ENCODE data around the gene TMEM156. TPM values are rescaled to one million over a fixed set of nuclear protein-coding genes. Genes with fewer than 3 reads are reported as not detected.

TMEM156 gene
- total RNA-seq, 1 donor from 2014 or later, result not detected

DNA sequence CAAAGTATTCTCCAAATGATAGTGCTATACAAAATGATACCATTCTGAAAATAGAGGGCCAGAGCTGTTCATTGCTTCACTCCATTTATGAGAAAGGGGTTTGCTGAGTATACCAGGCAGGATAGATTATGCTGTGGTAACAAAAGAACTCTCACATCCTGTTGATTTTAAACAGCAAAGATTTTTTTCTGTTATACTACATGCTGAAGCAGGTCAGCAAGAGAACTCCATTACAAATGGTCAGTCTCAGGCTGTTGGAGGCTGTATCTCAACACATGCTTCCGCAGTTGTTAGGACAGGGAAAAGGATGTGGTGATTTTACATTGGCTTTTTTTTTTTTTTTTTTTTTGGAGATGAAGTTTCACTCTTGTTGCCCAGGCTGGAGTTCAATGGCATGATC, 16.1 kb upstream of the TMEM156 start:
- TF ChIP-seq, protein P1, sequence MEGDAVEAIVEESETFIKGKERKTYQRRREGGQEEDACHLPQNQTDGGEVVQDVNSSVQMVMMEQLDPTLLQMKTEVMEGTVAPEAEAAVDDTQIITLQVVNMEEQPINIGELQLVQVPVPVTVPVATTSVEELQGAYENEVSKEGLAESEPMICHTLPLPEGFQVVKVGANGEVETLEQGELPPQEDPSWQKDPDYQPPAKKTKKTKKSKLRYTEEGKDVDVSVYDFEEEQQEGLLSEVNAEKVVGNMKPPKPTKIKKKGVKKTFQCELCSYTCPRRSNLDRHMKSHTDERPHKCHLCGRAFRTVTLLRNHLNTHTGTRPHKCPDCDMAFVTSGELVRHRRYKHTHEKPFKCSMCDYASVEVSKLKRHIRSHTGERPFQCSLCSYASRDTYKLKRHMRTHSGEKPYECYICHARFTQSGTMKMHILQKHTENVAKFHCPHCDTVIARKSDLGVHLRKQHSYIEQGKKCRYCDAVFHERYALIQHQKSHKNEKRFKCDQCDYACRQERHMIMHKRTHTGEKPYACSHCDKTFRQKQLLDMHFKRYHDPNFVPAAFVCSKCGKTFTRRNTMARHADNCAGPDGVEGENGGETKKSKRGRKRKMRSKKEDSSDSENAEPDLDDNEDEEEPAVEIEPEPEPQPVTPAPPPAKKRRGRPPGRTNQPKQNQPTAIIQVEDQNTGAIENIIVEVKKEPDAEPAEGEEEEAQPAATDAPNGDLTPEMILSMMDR (IDR thresholded peaks at IDR 0.05; ENCODE audit: partially characterized antibody, unreplicated experiment), result no peak
- Mint-ChIP-seq H3K36me3 (ENCODE audit: unreplicated experiment) (no peaks in the 10 kb centered on the region), H3K27me3 (ENCODE audit: unreplicated experiment) (no peaks in the 10 kb centered on the region), H3K4me3 (ENCODE audit: unreplicated experiment) (no peak overlapping the region), H3K4me1 (ENCODE audit: low read depth, unreplicated experiment) (peaks cover 5% of the 10 kb centered on the region), H3K9me3 (ENCODE audit: unreplicated experiment) (peaks cover 2% of the 10 kb centered on the region), H3K27ac (ENCODE audit: unreplicated experiment) (no peak overlapping the region)
- DNase-seq, result no peak

DNA sequence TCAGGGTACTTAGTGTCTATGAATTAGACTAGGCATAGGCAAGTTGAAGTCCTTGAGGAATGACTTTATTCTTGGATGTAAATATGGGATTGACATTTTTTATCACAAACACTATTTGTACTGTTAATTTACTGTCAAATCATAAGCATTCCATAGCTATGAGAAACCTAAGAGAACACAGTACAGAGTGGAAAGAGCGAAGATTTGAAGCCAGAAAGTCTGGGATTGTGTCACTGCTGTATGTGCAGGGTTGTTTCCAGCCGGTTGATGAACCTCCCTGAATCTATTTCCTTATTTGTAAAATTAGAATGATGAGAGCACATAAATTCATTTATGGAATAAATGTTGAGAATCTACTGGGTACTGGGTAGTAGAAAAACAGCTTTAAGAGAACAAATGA, 15.5 kb upstream of the TMEM156 start:
- no peak for DNase-seq
- Mint-ChIP-seq H3K4me3 (ENCODE audit: unreplicated experiment) (no peak overlapping the region), H3K9me3 (ENCODE audit: unreplicated experiment) (peaks cover 2% of the 10 kb centered on the region), H3K27ac (ENCODE audit: unreplicated experiment) (no peak overlapping the region), H3K27me3 (ENCODE audit: unreplicated experiment) (no peaks in the 10 kb centered on the region), H3K4me1 (ENCODE audit: low read depth, unreplicated experiment) (peaks cover 5% of the 10 kb centered on the region), H3K36me3 (ENCODE audit: unreplicated experiment) (no peaks in the 10 kb centered on the region)
- TF ChIP-seq, protein P1 (IDR thresholded peaks at IDR 0.05; ENCODE audit: partially characterized antibody, unreplicated experiment), result no peak

DNA sequence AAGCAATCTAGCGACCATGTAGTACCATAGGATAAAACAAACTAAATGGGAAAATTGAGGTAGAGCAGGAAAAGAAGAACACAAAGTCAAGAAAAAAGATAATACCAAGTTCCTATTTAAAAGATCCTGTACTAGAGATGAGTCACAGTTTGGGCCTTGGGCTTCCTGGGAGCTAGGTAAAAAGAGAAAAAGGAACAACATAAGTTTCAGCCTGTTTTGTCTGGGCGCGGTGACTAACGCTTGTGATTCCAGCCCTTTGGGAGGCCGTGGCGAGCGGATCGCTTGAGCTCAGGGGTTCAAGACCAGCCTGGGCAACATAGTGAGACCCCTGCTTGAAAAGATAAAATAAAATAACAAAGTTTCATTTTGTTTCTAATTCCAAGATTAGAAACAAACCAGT, 14.0 kb upstream of the TMEM156 start:
- Mint-ChIP-seq H3K27ac (ENCODE audit: unreplicated experiment) (no peak overlapping the region), H3K4me1 (ENCODE audit: low read depth, unreplicated experiment) (peaks cover 5% of the 10 kb centered on the region), H3K9me3 (ENCODE audit: unreplicated experiment) (peaks cover 3% of the 10 kb centered on the region), H3K4me3 (ENCODE audit: unreplicated experiment) (peak overlapping the region; percentile 90), H3K36me3 (ENCODE audit: unreplicated experiment) (no peaks in the 10 kb centered on the region), H3K27me3 (ENCODE audit: unreplicated experiment) (no peaks in the 10 kb centered on the region)
- TF ChIP-seq, protein P1 (IDR thresholded peaks at IDR 0.05; ENCODE audit: partially characterized antibody, unreplicated experiment), result no peak
- no peak for DNase-seq

DNA sequence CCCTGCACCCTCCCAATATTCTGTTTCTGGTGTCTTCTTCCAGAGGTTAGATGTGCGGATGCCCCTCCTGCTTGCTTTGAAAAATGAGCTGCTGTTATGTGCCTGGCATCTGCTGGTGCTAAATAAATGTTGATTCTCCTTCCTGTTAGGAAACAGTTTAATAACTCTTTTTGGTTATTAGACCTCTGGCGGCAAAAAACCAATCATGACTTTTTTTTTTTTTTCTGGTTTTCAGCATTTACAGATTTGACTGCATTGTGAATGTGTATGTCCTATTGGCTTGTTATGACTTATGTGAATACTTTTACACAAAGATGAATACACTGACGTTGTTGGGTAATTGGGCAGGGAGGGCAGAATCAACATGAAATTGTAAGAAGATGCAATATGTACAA, 13.6 kb upstream of the TMEM156 start:
- H3K4me1 Mint-ChIP-seq (ENCODE audit: low read depth, unreplicated experiment), result peaks cover 5% of the 10 kb centered on the region
- H3K4me3 Mint-ChIP-seq (ENCODE audit: unreplicated experiment), result peak overlapping the region; percentile 90
- H3K27ac Mint-ChIP-seq (ENCODE audit: unreplicated experiment), result no peak overlapping the region
- TF ChIP-seq, protein P1 (IDR thresholded peaks at IDR 0.05; ENCODE audit: partially characterized antibody, unreplicated experiment), result no peak
- no peaks in the 10 kb centered on the region for H3K27me3 Mint-ChIP-seq (ENCODE audit: unreplicated experiment)
- H3K9me3 Mint-ChIP-seq (ENCODE audit: unreplicated experiment), result peaks cover 3% of the 10 kb centered on the region
- no peak for DNase-seq
- no peaks in the 10 kb centered on the region for H3K36me3 Mint-ChIP-seq (ENCODE audit: unreplicated experiment)

DNA sequence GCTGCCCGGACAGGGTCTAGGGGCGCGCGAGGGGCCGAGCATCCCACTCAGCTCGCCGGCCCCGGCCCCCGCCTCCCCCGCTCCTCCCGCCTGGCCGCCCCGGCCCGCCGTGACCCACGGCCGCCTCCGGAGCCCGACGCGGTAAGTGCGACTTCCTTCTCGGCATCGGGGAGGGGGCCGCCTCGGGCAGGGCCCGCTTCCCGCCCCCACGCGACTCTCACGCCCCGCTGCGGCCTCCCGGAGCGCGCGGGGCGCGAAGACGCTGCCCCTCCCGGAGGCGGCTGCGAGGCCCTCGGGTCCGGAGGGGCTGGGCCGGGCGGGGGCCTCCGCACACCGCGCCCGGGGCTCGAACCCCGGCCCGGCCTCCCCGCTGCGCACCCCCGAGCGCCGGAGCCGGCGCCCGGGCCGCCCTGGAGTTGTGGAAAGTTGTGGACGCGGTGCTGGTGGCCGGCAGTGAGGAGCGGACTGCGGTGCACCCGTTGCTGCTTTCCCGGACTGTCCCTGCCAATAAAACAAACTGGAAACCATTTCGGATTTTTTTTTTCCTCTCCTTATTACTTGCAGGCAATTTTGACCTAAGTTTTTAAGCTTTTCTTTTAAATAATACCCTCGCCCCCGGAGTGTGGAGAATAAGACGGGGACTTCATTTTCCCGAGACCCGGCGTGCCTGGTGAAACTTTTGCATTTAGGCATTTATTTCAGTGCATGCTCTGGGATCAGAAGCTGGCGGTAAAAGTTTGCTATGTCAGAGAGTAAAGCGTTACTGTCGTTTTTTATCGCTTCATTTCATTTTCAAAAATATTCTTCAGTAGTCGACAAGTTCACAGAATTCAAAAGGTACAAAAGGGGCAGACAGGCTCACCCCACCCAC, 13.0 kb upstream of the TMEM156 start:
- peak; percentile 36 for DNase-seq
- H3K4me3 Mint-ChIP-seq (ENCODE audit: unreplicated experiment), result peak overlapping the region; percentile 90
- H3K4me1 Mint-ChIP-seq (ENCODE audit: low read depth, unreplicated experiment), result peaks cover 5% of the 10 kb centered on the region

More for the DNA sequence above, 13.0 kb upstream of the TMEM156 start:
- TF ChIP-seq, protein P1 (IDR thresholded peaks at IDR 0.05; ENCODE audit: partially characterized antibody, unreplicated experiment), result no peak
- Mint-ChIP-seq H3K9me3 (ENCODE audit: unreplicated experiment) (peaks cover 3% of the 10 kb centered on the region), H3K27me3 (ENCODE audit: unreplicated experiment) (no peaks in the 10 kb centered on the region), H3K27ac (ENCODE audit: unreplicated experiment) (no peak overlapping the region), H3K36me3 (ENCODE audit: unreplicated experiment) (no peaks in the 10 kb centered on the region)

Data from glutamatergic neuron (in vitro differentiated cells).